HepG2 (cell line): ENCODE measurements around the gene ATR.

Experiments
- CTCF ChIP-seq: sonication (generic); formaldehyde crosslinking; IDR thresholded peaks from 2 replicates; pipeline ENCODE4 v1.5.0; 2020; ENCODE audit warnings: mild to moderate bottlenecking, missing genetic modification reagents, moderate library complexity
- FOXA3 ChIP-seq: IDR thresholded peaks from 2 replicates; pipeline ENCODE4 v1.6.1; 2016; ENCODE audit warnings: missing genetic modification reagents, missing compliant biosample characterization
- FOXP4 ChIP-seq: sonication (generic); formaldehyde crosslinking; IDR thresholded peaks from 2 replicates; pipeline ENCODE4 v1.4.0; 2020; ENCODE audit warnings: missing genetic modification reagents
- SP140L ChIP-seq: sonication (generic); formaldehyde crosslinking; IDR thresholded peaks from 2 replicates; pipeline ENCODE4 v1.4.0; 2020; ENCODE audit warnings: missing genetic modification reagents, borderline replicate concordance
- TBL1XR1 ChIP-seq: fragments of 150-350 bp; IDR thresholded peaks from 2 replicates; pipeline ENCODE4 v1.6.1; 2014; ENCODE audit warnings: borderline replicate concordance, low read length; ENCODE audit not compliant: partially characterized antibody
- TP53 ChIP-seq: sonication (generic); formaldehyde crosslinking; conservative IDR thresholded peaks from 2 replicates; pipeline ENCODE4 v1.4.0; 2020; ENCODE audit warnings: missing genetic modification reagents
- ZBTB49 ChIP-seq: sonication (generic); formaldehyde crosslinking; IDR thresholded peaks from 2 replicates; pipeline ENCODE4 v1.4.0; 2020; ENCODE audit warnings: missing genetic modification reagents, borderline replicate concordance
- ZNF331 ChIP-seq: sonication (generic); formaldehyde crosslinking; IDR thresholded peaks from 2 replicates; pipeline ENCODE4 v1.4.0; 2020; ENCODE audit warnings: missing genetic modification reagents
- ZNF354B ChIP-seq: sonication (generic); formaldehyde crosslinking; IDR thresholded peaks from 2 replicates; pipeline ENCODE4 v1.8.0; 2022; ENCODE audit warnings: mild to moderate bottlenecking, missing genetic modification reagents
- ZSCAN5A ChIP-seq: sonication (generic); formaldehyde crosslinking; IDR thresholded peaks from 2 replicates; pipeline ENCODE4 v1.8.0; 2022; ENCODE audit warnings: mild to moderate bottlenecking, missing genetic modification reagents, borderline replicate concordance

GRCh38 chr3:142604940-142605339 lies 26.4 kb upstream of the ATR start:
- TF ChIP-seq CTCF (CRISPR knock-in tag) (no peak), FOXP4 (no peak), SP140L (CRISPR knock-in tag) (no peak), TP53 (CRISPR knock-in tag) (no peak), ZSCAN5A (CRISPR knock-in tag) (no peak), FOXA3 (CRISPR knock-in tag) (no peak), ZBTB49 (no peak), ZNF354B (CRISPR knock-in tag) (no peak), ZNF331 (CRISPR knock-in tag) (no peak), TBL1XR1 (no peak)
